Thoracic aorta (tissue), 2 donors: ENCODE results near the gene TCP10L. TPM values are rescaled to one million over a fixed set of nuclear protein-coding genes. Genes with fewer than 3 reads are reported as not detected.

Experiments used
- ATAC-seq: fragments of 150-250 bp; one replicate; pipeline ENCODE4 v1.8.0; 2017; ENCODE audit warnings: low read depth; ENCODE audit not compliant: insufficient number of reproducible peaks, low FRiP score
- DNase-seq: peaks from one replicate; pipeline ENCODE4 v3.0.0-alpha.2; 2020; ENCODE audit warnings: low spot score
- H3K27ac ChIP-seq, 2 donors: fragments of 200-600 bp; sonication (generic); 1 replicate in 1 of 2; 2 replicates in 1 of 2; pipeline ENCODE4 v1.5.1; 2016; ENCODE audit warnings: mild to moderate bottlenecking in 2 of 2, moderate library complexity in 2 of 2
- H3K27me3 ChIP-seq: fragments of 200-600 bp; sonication (generic); replicated peaks from 2 replicates; pipeline ENCODE4 v1.6.0; 2016; ENCODE audit warnings: mild to moderate bottlenecking; ENCODE audit not compliant: insufficient read depth
- H3K36me3 ChIP-seq: fragments of 200-600 bp; sonication (generic); one replicate; pipeline ENCODE4 v1.5.1; 2016
- H3K4me1 ChIP-seq, 2 donors: fragments of 200-600 bp; sonication (generic); 1 replicate in 1 of 2; 2 replicates in 1 of 2; pipeline versions ENCODE4 v1.5.1 to v1.6.0; 2016; ENCODE audit warnings: low read depth in 2 of 2, mild to moderate bottlenecking in 1 of 2; ENCODE audit not compliant: control insufficient read depth in 1 of 2
- H3K4me3 ChIP-seq: fragments of 200-600 bp; sonication (generic); 2 replicates; pipeline ENCODE4 v1.5.1; 2016; ENCODE audit warnings: mild to moderate bottlenecking
- H3K9me3 ChIP-seq: fragments of 200-600 bp; sonication (generic); 2 replicates; pipeline ENCODE4 v1.5.1; 2016
- CTCF ChIP-seq: fragments of 200-600 bp; sonication (generic); IDR thresholded peaks from one replicate; pipeline ENCODE4 v1.5.1; 2019; ENCODE audit warnings: antibody characterized with exemption
- total RNA-seq, 2 donors: library from RNA; depleted of rRNA; stranded (reverse); fragments of >200 nt; gene quantifications; one replicate each; pipeline versions ENCODE4 v1.1.0 to v1.2.3, GENCODE V29; 2016

The TCP10L gene
- total RNA-seq, 2 donors from 2014 or later = 2.8 TPM; not detected in 1

- H3K4me1 ChIP-seq = no peaks in the 10 kb centered on the region
- no peaks in the 10 kb centered on the region for H3K9me3 ChIP-seq
- no peak overlapping the region for H3K4me3 ChIP-seq
- ATAC-seq (no peak), DNase-seq (no peak)
- H3K27ac ChIP-seq = no peak overlapping the region
- no peak for TF ChIP-seq CTCF
- H3K27me3 ChIP-seq = no peaks in the 10 kb centered on the region
- no peaks in the 10 kb centered on the region for H3K36me3 ChIP-seq
Observed at GRCh38 chr21:32549440-32549839, 35.9 kb downstream of the TCP10L start.

GRCh38 chr21:32548978-32549377 lies 36.3 kb downstream of the TCP10L start:
- ATAC-seq (no peak), DNase-seq (no peak)
- Histone ChIP-seq H3K4me1 (no peaks in the 10 kb centered on the region), H3K27me3 (no peaks in the 10 kb centered on the region), H3K27ac (no peak overlapping the region), H3K9me3 (no peaks in the 10 kb centered on the region), H3K4me3 (no peak overlapping the region), H3K36me3 (no peaks in the 10 kb centered on the region)
- no peak for TF ChIP-seq CTCF

DNA sequence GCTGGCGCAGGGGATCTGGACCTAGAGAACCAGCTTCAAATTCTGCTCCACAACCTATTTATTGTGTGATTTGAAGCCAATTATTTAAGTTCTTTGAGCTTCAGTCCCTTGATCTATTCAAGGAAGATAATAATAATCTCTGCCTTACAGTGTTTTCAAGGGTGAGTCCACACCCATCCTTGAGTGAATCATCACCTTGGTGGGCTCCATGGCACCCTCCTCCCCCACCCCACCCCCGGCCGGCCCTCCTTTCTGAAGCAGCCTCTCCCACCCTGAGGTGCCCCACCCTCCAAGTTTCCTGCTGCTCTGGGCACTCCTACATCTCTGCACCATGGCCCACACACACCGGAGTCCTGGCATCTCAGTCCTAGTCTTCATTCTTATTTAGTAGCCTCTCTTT lies 38.3 kb downstream of the TCP10L start:
- no peaks in the 10 kb centered on the region for H3K9me3 ChIP-seq
- H3K27ac ChIP-seq = no peak overlapping the region
- H3K4me3 ChIP-seq = no peak overlapping the region
- ATAC-seq (no peak), DNase-seq (no peak)
- TF ChIP-seq CTCF = no peak
- H3K36me3 ChIP-seq = no peaks in the 10 kb centered on the region
- no peaks in the 10 kb centered on the region for H3K27me3 ChIP-seq
- H3K4me1 ChIP-seq = no peaks in the 10 kb centered on the region

DNA sequence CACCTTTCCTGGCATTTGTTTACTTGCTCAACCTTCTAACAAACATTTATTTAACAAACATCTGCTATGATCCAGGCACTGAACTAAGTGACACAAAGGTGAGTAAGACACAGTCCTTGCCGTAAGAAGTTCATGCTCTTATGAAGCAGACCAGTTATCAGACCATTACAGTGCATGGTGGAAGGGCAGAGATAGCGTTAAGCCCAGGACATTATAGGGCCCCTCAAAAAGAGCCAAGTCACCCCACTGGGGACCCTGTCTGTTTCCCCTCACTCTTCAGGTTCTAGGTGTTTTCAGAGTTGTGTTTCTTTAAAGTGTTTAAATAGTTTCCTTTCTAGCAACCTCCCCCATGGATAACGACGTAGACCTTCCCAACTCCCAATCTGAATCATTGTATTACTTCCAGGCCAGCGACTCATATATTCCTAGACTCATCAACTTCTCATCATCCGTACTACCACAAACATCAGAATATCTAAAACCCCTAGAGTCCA lies 39.3 kb downstream of the TCP10L start:
- Histone ChIP-seq H3K27ac (no peak overlapping the region), H3K27me3 (no peaks in the 10 kb centered on the region), H3K4me1 (no peaks in the 10 kb centered on the region), H3K9me3 (no peaks in the 10 kb centered on the region), H3K4me3 (no peak overlapping the region), H3K36me3 (no peaks in the 10 kb centered on the region)
- no peak for TF ChIP-seq CTCF
- DNase-seq (no peak), ATAC-seq (no peak)

DNA sequence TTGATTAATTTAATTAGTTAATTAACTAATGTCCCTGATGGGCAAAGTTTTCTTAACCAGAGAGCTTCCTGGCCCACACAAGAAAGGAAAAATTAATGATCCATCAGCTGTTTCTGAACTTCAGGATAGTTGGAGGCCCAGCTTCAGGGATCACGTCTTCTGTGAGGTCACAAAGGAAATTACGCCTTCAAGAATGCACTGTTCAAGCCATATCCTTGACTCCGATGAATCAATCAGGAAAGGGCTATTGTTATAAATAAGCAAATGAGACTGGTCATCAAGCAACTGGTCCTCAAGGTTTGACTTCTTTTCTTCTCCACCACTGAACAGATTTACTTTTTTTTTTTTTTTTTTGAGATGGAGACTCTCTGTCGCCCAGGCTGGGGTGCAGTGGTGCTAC lies 40.6 kb downstream of the TCP10L start:
- Histone ChIP-seq H3K27ac (no peak overlapping the region), H3K4me3 (no peak overlapping the region), H3K9me3 (no peaks in the 10 kb centered on the region), H3K27me3 (no peaks in the 10 kb centered on the region), H3K4me1 (no peaks in the 10 kb centered on the region), H3K36me3 (no peaks in the 10 kb centered on the region)
- no peak for TF ChIP-seq CTCF
- ATAC-seq = no peak
- DNase-seq = no peak
